KBM-7 (cell line): Measurements from ENCODE around the gene ZNF423.

Source experiments
- DNase-seq: peaks from one replicate; pipeline ENCODE4 v3.0.0-alpha.2; 2015
- in situ Hi-C: fragments of 300-500 bp; cut with MboI; formaldehyde crosslinking; loops from 2 replicates; pipeline ENCODE4 v1.14.3; 2020; ENCODE audit warnings: low sequenced_read_pairs, low pct_unique_long_range_greater_than_20kb, mixed read lengths

The ZNF423 gene

DNA sequence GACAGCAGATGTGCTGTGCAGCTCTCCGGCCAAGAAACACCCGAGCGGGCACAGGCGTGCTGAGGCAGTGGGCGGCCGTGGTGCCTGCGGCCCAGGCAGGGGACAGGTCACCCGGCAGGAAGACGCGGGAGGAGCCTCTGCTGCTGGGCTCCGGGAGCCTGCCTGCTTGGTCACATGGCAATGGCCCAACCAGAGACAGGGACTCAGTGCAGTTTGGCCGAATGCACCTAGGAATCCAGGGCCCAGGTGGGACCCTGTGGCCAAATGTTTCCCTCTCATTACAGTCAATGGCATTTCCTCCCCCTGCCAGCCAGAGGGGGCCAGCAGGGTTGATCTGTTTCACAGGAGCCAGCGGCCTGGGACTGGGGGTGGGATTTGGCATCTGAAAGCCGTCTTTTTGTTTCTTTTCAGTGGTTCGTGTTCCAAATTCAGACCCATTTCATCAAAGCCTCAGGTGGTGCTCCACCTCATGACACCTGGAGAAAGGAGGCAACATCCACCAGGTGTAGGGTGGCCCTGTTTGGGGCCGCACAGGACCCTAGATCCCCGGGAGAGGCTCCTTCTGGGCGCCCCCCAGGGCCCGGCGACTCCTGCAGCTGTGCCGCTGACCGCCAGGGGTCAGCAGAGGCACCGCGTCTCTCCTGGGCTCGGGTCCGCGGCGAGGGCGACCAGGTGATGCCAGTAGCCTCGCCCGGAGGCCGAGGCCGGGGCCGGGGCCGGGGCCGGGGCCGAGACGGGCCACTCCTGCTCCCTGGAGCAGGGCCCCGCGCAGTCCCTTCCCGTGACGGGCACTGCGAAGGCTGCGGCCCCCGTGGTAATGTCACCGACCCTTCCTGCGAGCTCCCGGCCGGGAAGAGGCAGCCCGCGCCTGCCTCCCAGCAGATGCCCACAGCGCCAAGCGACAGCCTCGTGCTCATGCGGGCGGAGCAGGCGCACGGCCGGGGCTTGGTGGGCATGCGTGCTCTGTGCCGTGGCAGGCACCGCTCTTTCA lies 363.8 kb downstream of the ZNF423 start:
- DNase-seq: peak; percentile 27
- in situ Hi-C loops: no loop called here

DNA sequence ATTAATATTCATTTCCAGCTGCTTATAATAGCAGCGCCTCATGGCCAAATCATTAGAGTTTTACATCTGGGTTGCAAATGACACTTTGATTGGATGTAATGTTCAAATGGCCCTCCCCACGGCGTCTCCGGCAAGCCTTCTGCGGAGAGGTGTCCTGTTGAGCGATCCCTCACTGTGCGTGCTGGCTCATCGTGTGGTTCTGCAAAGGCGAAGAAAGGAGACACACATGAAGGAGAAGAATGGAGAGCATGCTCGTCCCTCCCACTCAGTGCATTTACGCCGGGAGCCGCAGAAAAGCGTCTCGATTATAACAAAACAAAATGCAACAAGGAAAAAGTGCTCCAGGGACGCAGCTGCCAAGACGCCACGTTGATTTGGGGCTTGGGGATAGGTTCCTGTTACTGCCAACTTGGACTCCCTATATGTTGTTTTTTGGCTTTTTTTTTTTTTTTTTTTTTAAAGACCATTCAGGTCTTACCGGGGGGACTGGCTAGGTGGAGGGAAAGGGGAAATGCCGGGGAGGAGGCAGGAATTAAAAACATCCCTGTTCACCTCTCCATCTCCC lies 364.7 kb downstream of the ZNF423 start:
- DNase-seq: no peak
- in situ Hi-C loops: no loop called here

DNA sequence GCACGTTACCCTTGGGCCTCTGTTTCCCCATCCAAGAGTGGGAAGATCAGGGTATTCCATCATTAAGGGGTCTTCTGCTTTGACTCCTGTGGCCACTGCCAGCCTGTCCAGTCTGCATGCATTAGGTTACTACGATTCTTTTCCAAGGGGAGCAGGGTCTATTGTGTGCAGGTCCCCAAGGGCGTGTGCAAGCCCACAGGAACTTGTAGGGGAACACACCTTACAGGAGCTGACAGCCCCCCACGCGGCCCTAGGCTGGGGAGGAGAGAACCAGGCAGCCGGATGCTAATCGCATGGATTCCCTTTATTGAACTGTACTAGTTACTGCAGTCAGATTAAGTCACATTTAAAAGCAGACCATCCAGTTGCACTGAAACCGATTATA lies 365.6 kb downstream of the ZNF423 start:
- in situ Hi-C loops: no loop called here
- no peak for DNase-seq

DNA sequence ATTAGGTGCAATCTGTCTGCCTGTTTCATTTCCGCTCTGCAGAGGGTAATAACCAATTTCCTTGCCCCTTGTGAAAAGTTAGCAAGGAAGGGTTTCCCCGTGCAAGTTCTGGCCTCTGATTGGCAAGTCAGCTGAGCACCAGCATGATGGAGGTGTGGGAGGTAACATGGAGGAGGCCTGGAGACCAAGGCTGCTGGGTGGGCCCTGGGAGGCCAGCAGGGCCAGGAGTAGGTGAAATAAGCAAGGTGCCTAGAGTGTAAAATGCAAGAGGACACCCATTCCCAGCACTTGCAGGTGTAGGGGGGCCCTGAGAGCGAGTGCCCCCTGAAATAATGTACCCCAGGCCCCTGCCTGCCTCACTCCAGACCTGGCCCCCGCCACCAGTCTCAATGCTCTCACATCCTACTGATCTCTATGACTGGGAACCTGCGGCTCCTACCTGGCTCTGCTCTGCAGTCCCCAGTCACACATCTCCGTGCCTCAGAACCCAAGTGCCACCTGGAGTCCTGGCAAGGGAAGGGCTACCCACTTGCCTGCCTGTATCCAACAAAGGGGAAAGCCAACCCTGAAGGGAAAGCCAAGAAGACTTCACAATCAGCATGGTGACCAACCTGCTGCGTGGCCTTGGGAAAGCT lies 366.1 kb downstream of the ZNF423 start:
- in situ Hi-C loops: no loop called here
- no peak for DNase-seq

DNA sequence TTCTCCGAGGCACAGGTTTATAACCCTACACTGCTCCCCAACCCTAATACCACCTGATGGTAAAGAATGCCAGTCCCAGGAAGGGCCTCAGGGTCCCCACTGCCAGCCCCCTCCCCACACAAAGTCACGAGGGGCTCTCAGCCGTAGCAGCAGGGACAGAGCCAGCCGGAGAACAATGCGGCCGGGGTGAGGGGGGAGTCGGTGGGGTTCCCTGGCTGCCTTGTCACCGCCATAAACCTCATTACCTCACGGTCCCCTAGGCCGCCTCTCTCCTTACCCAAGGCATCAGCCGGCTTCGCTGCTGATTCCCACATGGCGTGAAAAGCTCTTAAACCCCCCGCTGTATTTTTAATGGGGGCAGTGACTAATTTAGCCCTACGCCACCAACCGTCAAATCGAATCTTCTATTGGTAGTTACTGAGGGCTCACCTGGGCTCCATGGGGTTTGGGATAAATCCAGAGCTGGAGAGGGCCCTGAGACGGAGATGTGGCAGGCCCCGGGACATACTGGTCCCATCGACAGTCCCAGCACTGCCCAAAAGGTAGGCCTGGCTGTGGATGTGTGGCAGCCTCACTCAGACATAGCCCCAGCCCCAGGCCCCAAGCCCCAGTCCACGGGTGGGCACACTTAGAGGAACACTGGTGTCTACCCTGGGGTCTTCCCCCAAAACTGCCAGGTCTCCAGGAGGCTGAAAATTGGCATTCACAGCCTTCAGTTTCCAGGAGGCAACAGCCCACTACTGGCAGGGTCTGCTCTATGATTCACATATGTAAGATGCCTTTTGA lies 367.0 kb downstream of the ZNF423 start:
- DNase-seq: no peak
- in situ Hi-C loops: no loop called here

DNA sequence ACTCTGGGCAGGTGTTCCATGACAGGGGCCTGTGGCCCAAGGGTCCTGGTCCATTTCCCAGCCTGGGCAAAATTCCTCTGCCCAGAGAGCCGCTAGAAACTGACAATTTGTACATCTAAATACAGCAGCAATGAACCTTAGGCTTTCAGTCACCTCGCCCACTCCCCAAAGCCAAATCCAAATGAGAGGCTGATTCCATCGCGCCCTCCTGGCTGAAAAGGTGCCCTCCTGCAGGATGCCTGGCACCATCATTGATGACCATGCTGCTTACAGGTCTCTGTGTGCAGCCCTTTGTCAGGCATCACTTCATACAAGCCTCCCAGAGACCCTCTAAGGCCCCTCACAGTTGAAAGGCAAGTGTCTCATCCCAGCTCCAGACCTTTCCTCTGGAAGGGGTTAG lies 367.6 kb downstream of the ZNF423 start:
- in situ Hi-C loops: no loop called here
- DNase-seq: no peak

DNA sequence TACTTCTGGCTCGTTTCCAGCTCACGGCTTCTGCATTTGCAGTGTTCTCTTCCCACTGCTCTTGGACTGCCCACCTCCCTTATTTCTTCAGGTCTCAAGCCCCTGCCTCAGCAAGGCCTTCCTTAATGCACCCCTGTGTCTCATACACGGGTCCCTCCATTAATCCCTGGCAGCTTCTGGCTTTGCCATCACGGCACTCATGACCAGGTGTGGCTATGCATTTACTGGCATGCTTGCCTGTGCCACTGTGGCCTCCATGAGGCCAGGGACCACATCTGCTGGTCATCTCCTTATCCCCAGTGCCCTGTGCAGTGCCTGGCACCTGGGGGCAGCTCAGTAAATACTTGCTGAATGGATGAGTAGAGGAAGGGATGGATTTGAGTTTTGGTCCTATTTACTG lies 368.2 kb downstream of the ZNF423 start:
- in situ Hi-C loops: no loop called here

DNA sequence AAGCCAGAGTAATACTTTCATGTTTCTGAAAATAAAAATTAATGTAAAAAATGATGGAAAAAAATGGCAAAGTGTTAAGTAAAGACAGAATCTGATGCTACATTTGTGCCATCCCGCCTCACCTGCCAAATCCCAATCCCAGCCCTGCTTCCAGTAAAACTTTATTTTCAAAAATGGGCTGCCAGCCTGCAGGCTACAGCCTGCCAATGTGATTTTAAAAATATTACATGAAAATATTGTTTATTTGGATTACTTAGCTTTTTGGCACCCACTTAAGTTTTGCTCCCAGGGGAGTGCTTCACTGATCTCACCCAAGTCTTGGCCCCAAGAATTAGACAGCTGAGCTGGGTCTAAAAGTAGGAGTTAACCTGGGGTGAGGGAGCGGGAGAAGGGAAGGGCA lies 369.5 kb downstream of the ZNF423 start:
- no peak for DNase-seq
- in situ Hi-C loops: no loop called here

More for the DNA sequence above, 368.2 kb downstream of the ZNF423 start:
- no peak for DNase-seq

DNA sequence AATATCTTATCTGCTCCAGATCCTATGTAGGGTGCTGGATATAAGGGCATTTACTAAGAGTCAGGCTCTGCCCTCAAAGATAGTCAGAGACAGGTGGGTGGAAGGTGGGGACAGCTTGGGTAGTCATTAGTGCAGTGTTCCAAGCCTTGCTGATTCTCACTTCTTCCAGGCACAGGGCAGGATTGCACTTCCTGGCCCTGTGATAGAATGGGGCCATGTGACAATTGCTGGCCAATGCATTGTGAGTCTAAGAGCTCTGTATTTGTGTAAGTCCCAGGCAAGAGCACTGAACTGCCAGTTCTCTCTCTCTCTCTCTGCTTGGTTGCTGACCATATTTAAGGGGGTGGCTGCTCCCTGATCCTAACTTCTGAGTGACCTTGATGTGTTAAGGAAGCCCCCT lies 370.2 kb downstream of the ZNF423 start:
- no peak for DNase-seq
- in situ Hi-C loops: no loop called here

DNA sequence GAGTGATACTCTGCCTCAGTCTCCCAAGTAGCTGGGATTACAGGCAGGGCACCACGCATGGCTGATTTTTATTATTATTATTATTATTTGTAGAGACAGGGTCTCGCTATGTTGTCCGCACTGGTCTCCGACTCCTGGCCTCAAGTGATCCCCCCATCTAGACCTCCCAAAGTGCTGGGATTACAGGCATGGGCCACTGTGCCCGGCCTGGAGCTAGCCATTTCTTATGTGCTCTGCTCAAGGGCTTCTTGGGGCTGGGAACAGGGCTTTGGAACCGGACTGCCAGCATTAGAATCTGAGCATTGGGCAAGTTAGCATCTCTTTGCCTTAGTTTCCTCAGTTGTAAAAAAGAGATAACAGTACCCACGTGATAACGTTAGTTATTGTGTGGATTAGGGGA lies 371.0 kb downstream of the ZNF423 start:
- DNase-seq: no peak
- in situ Hi-C loops: no loop called here

DNA sequence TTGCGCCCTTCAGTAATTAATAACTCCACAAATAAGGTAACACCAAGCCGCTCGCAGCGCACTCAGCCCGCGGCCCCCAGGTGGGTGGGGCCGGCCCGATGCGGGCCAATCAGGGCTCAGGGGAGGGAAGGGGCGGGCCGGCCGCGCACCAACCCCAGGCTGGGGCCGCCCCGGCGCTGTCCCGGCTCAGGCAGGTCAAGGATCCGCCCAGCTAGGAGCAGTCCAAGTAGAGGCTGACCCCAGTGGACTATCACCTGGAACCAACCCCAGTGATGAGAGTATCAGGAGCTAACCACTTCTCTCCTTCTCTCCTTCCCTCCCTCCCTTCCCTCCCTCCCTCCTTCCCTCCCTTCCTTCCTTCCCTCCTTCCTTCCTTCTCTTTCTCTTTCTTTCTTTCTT lies 371.5 kb downstream of the ZNF423 start:
- in situ Hi-C loops: no loop called here

DNA sequence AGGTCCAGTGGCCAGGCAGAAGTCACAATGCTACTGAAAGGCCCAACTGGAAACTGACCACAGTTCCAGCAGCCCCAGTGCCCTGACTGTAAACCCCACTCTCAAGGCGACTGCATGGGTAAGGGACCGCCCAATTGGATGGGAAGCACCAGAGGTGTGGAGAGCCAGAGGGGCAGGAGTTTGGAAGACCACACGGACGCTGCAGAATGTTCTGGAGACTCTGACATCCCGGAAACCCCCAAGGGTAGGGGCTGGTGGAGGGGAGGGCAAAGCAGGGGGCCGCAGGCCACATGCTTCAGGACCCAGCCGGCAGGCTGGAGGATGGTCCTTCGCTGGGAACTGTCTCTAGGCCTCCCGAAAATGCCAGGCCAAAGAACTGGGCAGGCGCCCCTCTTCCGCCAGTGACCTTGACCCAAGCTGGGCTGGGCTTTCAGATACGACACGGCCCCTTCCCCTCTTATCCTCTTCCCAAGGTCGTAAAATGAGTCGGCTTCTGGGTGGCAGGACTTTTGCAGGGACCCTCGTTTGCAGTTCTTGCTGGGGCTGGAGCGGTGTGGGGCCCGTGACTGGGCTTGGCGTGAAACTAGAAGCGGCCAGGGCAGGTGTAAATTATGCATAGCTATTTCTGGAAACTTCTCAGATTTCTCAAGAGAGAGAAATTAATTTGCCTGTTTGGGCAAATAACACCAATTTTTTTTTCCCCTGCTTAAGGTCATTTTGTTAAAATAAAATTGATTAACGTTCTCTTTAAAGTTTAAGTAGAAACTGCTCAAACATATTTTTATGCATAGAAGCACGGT lies 372.1 kb downstream of the ZNF423 start:
- in situ Hi-C loops: no loop called here
- DNase-seq: no peak

More for the DNA sequence above, 371.5 kb downstream of the ZNF423 start:
- no peak for DNase-seq

DNA sequence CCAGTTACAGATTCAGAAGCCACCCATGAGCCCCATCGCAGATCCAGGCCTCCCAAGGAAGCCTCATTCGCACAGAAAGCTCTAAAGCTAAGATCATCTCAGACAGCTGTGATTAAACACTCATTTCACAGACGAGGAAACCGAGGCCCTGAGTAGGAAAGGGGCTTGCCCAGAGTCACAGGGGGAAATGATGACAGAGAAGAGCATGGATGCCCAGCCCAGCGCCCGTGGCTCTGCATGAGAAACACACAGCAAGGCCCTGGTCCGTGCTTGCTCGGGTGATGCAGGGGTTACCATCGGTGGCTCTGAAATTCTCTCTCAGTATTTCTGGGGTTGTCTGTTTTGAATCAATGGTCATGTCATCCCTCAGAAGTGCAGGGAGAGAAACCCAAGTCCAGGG lies 372.7 kb downstream of the ZNF423 start:
- DNase-seq: no peak
- in situ Hi-C loops: no loop called here

DNA sequence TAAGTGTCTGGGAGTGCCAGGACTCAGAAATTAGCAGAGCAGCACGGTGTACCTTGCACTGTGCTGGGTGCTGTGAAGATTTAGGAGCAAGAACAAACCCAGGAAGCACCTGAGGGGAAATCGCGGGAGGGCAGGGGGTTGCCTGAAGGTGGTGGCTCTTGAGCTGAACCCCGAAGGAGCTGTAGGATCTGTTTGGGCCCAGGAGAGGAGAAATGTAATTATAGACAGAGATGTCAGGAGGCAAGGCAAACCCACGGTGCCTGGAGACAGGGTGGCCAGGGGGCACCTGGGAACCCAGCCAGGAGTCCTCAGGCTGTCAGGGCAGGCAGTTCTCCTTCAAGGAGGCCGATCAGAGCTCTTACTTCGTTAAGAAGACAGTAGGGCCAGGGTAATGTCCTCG lies 373.2 kb downstream of the ZNF423 start:
- in situ Hi-C loops: no loop called here
- DNase-seq: no peak

DNA sequence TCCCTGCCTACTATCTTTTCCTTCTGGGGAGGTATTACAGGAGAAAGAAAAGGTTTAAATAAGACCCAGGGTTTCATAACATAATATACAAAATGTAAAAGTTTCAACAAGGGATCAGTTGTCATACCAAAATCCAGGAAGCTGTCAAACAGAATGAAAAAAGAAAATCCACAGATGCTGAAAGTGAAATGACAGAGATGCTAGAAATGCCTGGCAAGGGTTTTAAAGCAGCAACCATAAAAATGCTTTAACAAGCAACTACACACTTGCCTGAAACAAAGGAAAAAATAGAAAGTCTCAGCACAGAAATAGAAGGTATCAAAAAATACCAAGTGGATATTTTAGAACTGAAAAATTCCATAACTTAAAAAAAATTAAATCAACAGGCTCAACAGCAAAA lies 377.3 kb downstream of the ZNF423 start:
- in situ Hi-C loops: no loop called here

DNA sequence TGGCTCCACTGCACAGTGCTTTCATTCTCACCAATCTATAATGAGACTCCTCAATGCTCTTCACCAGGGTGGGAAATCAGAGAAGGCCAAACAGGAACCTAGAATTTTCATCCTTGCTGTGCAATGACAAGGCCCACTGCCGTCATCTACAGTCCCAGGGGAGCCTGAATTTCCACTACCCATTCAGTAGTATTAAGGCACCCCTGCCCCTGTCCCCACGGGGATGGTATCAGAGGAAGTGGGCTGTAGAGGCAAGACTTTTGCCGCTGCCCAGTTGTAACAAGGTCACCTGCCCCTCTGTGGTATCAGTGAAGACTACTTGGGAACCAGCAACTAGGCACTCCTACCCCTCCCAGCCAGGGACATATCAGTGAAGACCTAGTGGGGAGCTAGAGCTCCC lies 377.8 kb downstream of the ZNF423 start:
- in situ Hi-C loops: no loop called here
- DNase-seq: no peak

More for the DNA sequence above, 377.3 kb downstream of the ZNF423 start:
- no peak for DNase-seq

DNA sequence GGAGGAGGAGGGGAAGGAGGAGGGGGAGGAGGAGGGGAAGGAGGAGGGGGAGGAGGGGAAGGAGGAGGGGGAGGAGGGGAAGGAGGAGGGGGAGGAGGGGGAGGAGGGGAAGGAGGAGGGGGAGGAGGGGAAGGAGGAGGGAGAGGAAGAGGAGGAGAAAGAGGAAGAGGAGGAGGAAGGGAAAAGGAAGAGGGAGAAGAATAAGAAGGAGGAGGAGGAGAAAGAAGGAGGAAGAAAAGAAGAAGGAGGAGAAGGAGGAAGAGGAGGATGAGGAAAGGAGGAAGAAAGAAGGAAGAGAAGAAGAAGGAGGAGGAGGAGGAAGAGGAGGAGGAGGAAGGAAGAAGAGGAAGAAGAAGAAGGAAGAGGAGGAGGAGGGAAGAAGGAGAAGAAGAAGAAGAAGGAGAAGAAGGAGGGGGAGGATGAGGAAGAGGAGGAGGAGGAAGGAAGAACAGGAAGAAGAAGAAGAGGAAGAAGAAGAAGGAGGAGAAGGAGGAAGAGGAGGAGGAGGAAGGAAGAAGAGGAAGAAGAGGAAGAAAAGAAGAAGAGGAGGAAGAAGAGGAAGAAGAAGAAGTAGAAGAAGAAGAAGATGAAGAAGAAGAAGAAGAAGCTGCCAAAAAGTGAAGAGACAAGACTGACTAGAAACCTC lies 378.5 kb downstream of the ZNF423 start:
- in situ Hi-C loops: no loop called here
- no peak for DNase-seq

DNA sequence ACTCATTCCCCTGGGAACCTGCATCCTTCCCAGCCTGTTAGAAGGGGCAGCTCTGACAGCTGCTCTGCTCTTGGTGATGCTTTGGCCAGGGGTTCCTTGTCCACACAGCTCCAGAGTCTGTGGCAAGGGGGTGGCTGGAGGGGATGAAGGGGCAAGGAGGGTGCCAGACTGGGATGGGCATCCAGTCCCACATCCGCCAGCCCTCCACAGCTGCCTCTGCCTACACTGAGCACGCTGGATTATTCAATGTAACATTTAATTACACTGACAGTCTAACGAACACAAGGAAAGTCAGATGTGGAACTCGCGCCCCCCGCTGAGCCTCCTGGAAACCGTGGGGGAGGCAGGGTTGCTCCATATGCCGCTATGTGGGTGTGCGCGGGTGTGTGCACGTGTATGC lies 381.2 kb downstream of the ZNF423 start:
- DNase-seq: no peak
- in situ Hi-C loops: no loop called here
